ENCODE measurements around the gene SLC9C1.
A peak's percentile ranks its signal among the peaks of the same experiment; 100 is the strongest.

SLC9C1 gene

DNA sequence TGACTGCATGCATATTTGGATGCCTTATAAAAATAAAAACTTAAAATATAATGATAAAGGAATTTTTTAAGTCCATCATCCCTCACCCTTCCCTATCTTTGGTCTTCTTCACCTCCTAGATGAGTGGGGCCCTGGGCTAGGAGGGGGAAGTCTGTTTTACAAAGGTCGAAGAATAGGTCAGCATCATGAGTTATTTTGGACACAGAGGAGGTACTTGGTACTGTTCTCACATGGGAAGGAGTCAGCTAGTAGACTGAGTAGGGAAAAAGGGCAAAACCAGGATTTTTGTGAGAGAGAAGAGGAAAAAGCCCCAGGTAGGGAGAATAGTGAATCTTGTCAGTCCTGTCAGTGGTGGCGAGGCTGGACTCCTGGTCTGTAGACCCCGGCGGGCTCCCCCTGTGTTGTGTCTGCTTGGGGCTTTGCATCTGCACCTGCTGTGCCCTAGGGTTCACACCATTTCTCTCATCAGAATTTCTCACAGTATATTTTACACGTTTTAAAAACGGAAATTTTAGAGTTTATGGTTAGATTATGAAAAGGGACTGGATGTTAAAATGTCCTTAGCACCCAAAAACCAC is 178.1 kb downstream of the SLC9C1 start:
- DNase-seq: no peak

DNA sequence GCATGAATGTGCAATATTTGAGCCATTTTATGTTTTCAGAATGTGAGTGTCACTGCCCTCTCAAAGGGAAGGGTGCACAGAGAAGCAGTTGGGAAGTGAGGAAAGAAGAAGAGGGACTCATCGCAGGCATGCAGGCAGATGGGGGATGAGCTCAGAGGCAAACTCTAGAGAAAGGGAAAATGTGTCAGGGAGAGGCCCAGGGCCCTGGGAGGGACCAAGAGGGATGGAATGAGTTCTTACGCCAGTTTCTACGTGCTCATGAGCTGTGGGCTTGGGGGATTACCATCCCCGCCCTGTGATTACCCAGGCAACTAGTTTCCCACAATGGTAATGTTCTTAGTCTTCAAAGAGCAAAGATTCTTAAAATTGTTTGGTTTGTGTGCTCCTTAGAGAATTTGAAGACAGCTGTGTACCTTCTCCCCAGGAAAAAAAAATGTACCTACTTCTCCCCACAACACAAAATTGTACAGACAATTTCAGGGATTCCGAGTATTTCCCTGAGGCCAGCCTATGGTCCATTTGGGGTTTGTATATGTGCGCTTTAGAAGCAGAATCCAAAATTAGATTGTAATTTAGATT is 178.8 kb downstream of the SLC9C1 start:
- no peak for DNase-seq

- DNase-seq: no peak
Observed at GRCh38 chr3:112114576-112115160, 179.3 kb downstream of the SLC9C1 start.

- peak in 23 of 58 donors; percentile 2 to 28 (median 8) for DNase-seq
Observed at GRCh38 chr3:112111785-112112402, 182.1 kb downstream of the SLC9C1 start.

GRCh38 chr3:112109322-112109721 is 184.7 kb downstream of the SLC9C1 start:
- no peak for DNase-seq

DNA sequence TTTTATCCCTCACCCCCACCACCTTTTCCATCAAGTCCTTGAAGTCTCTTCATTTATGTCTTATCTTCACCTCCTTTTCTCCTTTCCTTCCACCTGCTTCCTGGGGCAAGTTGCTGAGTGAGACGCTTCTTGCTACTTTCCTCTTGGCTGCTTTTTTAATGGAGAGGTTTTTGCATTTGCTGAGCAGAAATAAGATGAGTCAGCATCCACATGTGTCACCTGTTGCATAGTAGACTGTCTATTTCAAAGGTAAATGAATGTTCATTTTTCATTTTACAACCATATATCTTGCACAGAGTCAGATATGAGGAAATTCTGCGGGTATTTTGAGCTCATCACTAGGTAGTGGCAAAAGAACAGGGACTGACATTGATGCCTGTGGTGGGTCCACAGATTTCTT is 189.2 kb downstream of the SLC9C1 start:
- DNase-seq: no peak

DNA sequence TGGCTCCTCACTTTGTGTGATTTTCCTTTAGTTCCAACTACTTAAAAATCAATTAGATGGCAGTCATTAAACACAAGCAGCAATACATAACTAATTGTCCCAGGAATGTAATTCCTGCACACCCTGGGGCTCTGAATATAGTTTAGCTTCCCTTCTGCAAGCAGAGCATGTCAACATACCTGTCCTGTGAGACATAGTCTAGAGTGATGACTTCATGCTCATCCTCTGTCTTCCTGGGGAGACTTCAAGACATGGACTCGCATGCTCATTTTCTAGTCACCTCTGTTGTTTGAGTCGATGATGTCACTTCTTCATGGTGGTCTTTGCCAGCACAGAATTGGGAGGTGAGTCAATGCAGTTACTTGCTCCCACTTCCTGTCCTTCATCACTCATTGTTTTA is 192.1 kb downstream of the SLC9C1 start:
- DNase-seq: no peak

- DNase-seq: no peak
Observed at GRCh38 chr3:112097378-112097777, 196.6 kb downstream of the SLC9C1 start.

GRCh38 chr3:112096176-112096575 is 197.8 kb downstream of the SLC9C1 start:
- no peak for DNase-seq

- DNase-seq: no peak
Observed at GRCh38 chr3:112095731-112096130, 198.3 kb downstream of the SLC9C1 start.

GRCh38 chr3:112093180-112093522 is 200.9 kb downstream of the SLC9C1 start:
- DNase-seq: no peak

DNA sequence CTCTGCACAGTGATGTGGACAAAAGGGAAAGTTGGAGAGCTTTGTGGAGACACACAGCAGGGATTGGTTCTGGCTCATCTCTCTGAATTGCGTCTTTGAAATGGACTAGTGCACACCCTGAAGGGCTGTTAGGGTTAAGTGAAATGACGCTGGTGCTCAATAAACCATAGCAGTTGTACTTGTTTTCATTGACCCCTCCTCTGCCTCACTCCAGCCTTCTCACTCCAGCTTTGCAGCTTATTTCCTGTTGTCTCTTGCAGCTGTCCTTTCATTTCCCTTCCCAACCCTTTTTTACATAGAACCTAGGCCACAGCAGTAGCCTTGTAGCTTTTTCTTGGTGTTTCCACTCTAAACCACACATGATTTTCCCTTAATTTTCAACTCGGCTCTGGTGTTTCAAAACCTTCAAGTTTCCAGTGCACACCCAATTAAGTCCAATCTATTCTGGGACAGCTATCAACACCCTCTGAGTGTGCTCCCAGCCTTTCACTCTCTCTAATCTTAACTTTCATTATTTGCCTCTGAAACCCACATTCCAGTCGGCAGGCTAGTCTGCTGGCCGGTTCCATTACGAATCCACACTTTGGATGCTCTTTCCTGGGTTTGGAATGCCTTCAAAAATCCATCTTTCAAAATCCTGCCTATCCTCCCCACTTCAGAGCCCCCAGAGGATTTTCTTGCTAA is 201.4 kb downstream of the SLC9C1 start:
- DNase-seq: no peak

DNA sequence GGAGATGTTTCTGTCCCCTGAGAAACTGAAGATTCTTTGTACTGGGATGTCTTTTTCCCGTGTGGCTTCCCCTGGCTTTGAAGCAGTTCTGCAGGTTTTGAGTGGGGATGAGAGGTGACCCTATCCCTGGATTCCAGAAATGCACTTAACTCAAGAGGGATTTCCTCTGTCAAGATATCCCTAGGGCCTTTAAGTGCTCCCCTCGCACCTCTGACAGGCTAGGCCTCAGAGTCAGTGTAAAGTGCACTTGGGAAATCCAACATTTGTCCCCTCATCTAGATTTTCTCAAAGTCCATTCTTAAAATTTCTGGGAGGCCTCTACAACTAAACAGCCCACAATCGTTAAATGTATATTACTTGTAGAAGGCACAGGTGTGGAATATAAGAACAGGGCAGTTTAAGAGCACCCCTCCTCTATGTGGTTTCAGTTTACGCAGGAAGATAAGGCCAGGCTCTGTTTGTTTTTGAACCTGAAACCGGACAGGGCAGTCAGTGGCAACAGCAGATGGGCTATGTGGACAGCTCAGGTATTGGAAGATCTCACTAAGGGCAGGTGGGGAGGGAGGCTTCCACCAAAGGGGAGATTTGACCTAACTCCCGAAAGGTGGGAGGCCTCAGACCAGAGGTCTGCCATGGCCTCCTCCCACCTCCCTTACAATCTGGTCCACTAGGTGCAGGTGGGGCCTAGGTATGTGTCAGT is 203.0 kb downstream of the SLC9C1 start:
- no peak for DNase-seq

Data from anterior cingulate cortex (tissue), 58 donors.